Thyroid gland (tissue), 4 donors: ENCODE data around the gene RP9.

Experiments
- CTCF ChIP-seq, 6 experiments: fragments of 200-600 bp in 3 of 6; fragments of 450-650 bp in 3 of 6; sonication (generic) in 3 of 6; IDR thresholded peaks; one replicate each; pipeline ENCODE4 v1.5.1; 2016 to 2019; ENCODE audit warnings: antibody characterized with exemption in 6 of 6, mild to moderate bottlenecking in 2 of 6, inconsistent platforms in 1 of 6, moderate library complexity in 1 of 6
- POLR2A ChIP-seq, 2 donors: fragments of 450-650 bp; IDR thresholded peaks; one replicate each; pipeline ENCODE4 v1.6.1; 2017; ENCODE audit warnings: antibody characterized with exemption in 2 of 2, mild to moderate bottlenecking in 2 of 2, moderate library complexity in 1 of 2

- TF ChIP-seq CTCF (IDR thresholded peaks at IDR 0.05) (no peak), POLR2A (IDR thresholded peaks at IDR 0.05) (no peak)
Observed at GRCh38 chr7:33157781-33158180, 48.6 kb upstream of the RP9 start.
